HEK293 (cell line): ENCODE data around the gene SP140L.

Experiments used
- CTCF ChIA-PET: fragments of 350-600 bp; formaldehyde crosslinking; extraction: SDS; loops from one replicate; lab custom pipeline; 2021; ENCODE audit warnings: antibody characterized with exemption; lab: Yijun Ruan, JAX
- POLR2A ChIA-PET: fragments of 300-600 bp; formaldehyde crosslinking; extraction: SDS; loops from one replicate; lab custom pipeline; 2020; ENCODE audit warnings: antibody characterized with exemption, inconsistent platforms; lab: Yijun Ruan, JAX
- H3K27ac ChIP-seq: fragments of 200-500 bp; sonication (Bioruptor generic); 2 replicates; pipeline ENCODE4 v1.5.1; 2014; ENCODE audit warnings: low read depth, low read length, control low read depth, inconsistent platforms; ENCODE audit errors: extremely low read depth
- H3K36me3 ChIP-seq, 2 experiments: fragments of 200-500 bp in 1 of 2; sonication (Bioruptor generic) in 1 of 2; 1 replicate in 1 of 2; 2 replicates in 1 of 2; pipeline ENCODE4 v1.5.1; 2014 to 2017; ENCODE audit warnings: inconsistent platforms in 2 of 2, low read length in 2 of 2; ENCODE audit not compliant: control insufficient read depth in 2 of 2, insufficient read depth in 1 of 2
- H3K4me1 ChIP-seq: fragments of 200-500 bp; sonication (Bioruptor generic); 2 replicates; pipeline ENCODE4 v1.5.1; 2014; ENCODE audit warnings: mild to moderate bottlenecking, low read length, inconsistent platforms; ENCODE audit not compliant: control insufficient read depth, insufficient read depth
- H3K4me3 ChIP-seq: 2 replicates; pipeline ENCODE4 v1.5.1; 2011; ENCODE audit warnings: low read depth, mild to moderate bottlenecking, control low read depth, low read length, moderate library complexity
- H3K9me3 ChIP-seq: fragments of 200-500 bp; sonication (Bioruptor generic); 2 replicates; pipeline ENCODE4 v1.5.1; 2014; ENCODE audit warnings: low read depth, low read length, inconsistent platforms; ENCODE audit not compliant: control insufficient read depth, insufficient read depth
- ZNF416 ChIP-seq: fragments of 450-650 bp; formaldehyde crosslinking; IDR thresholded peaks from 2 replicates; pipeline ENCODE4 v1.5.1; 2016; ENCODE audit warnings: missing biosample characterization, missing genetic modification characterization
- ZNF473 ChIP-seq: fragments of 450-650 bp; formaldehyde crosslinking; IDR thresholded peaks from 2 replicates; pipeline ENCODE4 v1.5.1; 2017; ENCODE audit warnings: missing biosample characterization, missing genetic modification characterization

The SP140L gene

GRCh38 chr2:230449901-230450467 is 123.0 kb downstream of the SP140L start:
- no peaks in the 10 kb centered on the region for H3K4me1 ChIP-seq
- H3K9me3 ChIP-seq, result no peaks in the 10 kb centered on the region
- CTCF ChIA-PET, result interaction anchor here (0.8 kb wide), 1 partner anchor 276 kb away, joined by 3 read pairs; no protein-coding TSS in a partner anchor
- H3K36me3 ChIP-seq, result peaks cover 0 to 40% of the 10 kb centered on the region in 2 experiments; a peak in 1 of 3 replicates
- H3K4me3 ChIP-seq, result no peak overlapping the region
- H3K27ac ChIP-seq, result no peak overlapping the region
- no peak for TF ChIP-seq ZNF416 (tag by site-specific recombination)
- POLR2A ChIA-PET, result no interaction called here

GRCh38 chr2:230453006-230453405 is 126.0 kb downstream of the SP140L start:
- peaks cover 0 to 24% of the 10 kb centered on the region in 2 experiments; a peak in 1 of 3 replicates for H3K36me3 ChIP-seq
- POLR2A ChIA-PET, result no interaction called here

More at GRCh38 chr2:230453006-230453405, 126.0 kb downstream of the SP140L start:
- Histone ChIP-seq H3K27ac (no peak overlapping the region), H3K4me3 (no peak overlapping the region), H3K9me3 (no peaks in the 10 kb centered on the region), H3K4me1 (no peaks in the 10 kb centered on the region)
- TF ChIP-seq ZNF473, result no peak
- CTCF ChIA-PET, result no interaction called here
